Measurements from ENCODE around the gene SMIM41.

DNA sequence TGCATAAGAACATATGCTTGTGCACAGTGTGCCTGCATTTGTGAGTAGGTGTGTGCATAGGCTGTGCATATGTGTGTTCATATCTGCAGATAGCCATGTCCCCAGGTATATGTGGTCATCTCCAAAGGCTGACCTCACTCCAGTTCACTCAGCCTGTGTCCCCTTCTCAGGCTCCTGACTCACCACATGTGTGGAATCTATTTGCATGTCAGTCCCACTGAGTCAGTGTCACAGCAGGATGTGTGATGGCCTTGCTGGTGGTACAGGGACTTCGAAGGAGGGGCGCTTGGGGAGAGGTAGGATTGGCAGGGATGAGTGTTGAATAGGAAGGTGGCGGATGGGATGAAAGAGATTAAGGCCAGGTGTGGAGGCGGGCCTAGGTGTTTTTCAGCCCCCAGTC lies 76.8 kb downstream of the SMIM41 start:
- TF ChIP-seq, protein P1, sequence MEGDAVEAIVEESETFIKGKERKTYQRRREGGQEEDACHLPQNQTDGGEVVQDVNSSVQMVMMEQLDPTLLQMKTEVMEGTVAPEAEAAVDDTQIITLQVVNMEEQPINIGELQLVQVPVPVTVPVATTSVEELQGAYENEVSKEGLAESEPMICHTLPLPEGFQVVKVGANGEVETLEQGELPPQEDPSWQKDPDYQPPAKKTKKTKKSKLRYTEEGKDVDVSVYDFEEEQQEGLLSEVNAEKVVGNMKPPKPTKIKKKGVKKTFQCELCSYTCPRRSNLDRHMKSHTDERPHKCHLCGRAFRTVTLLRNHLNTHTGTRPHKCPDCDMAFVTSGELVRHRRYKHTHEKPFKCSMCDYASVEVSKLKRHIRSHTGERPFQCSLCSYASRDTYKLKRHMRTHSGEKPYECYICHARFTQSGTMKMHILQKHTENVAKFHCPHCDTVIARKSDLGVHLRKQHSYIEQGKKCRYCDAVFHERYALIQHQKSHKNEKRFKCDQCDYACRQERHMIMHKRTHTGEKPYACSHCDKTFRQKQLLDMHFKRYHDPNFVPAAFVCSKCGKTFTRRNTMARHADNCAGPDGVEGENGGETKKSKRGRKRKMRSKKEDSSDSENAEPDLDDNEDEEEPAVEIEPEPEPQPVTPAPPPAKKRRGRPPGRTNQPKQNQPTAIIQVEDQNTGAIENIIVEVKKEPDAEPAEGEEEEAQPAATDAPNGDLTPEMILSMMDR (IDR thresholded peaks at IDR 0.05) = no peak
- TF ChIP-seq POLR2AphosphoS5 (IDR thresholded peaks at IDR 0.05; ENCODE audit: low read depth, low read length) = no peak
- TF ChIP-seq, protein P2, sequence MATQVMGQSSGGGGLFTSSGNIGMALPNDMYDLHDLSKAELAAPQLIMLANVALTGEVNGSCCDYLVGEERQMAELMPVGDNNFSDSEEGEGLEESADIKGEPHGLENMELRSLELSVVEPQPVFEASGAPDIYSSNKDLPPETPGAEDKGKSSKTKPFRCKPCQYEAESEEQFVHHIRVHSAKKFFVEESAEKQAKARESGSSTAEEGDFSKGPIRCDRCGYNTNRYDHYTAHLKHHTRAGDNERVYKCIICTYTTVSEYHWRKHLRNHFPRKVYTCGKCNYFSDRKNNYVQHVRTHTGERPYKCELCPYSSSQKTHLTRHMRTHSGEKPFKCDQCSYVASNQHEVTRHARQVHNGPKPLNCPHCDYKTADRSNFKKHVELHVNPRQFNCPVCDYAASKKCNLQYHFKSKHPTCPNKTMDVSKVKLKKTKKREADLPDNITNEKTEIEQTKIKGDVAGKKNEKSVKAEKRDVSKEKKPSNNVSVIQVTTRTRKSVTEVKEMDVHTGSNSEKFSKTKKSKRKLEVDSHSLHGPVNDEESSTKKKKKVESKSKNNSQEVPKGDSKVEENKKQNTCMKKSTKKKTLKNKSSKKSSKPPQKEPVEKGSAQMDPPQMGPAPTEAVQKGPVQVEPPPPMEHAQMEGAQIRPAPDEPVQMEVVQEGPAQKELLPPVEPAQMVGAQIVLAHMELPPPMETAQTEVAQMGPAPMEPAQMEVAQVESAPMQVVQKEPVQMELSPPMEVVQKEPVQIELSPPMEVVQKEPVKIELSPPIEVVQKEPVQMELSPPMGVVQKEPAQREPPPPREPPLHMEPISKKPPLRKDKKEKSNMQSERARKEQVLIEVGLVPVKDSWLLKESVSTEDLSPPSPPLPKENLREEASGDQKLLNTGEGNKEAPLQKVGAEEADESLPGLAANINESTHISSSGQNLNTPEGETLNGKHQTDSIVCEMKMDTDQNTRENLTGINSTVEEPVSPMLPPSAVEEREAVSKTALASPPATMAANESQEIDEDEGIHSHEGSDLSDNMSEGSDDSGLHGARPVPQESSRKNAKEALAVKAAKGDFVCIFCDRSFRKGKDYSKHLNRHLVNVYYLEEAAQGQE (IDR thresholded peaks at IDR 0.05; ENCODE audit: insufficient read depth in 1 of 2, low read depth in 2 of 2, low read length in 1 of 2) = no peak
- no peak for TF ChIP-seq SIN3A (IDR thresholded peaks at IDR 0.05; ENCODE audit: borderline replicate concordance, insufficient read depth, low read depth, low read length)

Measured in Panc1 (cell line).